ENCODE measurements around the gene SERINC3.

DNA sequence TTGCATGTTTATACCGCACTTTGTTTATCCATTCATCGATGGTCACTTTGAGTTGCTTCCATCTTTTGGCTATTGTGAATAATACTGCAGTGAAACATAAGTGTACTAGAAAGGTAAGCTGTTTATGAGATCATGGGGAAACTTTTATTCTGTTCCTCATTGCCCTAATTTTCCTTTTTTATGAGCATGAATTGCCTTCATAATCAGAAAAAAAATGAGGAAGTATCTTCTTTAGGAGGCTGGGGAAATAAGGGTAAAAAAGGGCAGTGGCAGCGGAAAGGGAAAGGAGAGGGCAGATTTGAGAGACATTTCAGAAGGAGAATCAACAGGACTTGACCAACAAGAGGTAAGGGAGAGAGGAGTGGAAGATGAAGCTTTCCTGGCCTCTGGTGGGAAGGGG lies 14.3 kb upstream of the SERINC3 start:
- TF ChIP-seq CTCF (IDR thresholded peaks at IDR 0.05), result no peak
- no peak for TF ChIP-seq POLR2A (IDR thresholded peaks at IDR 0.05)

Data from adrenal gland (tissue), 5 donors.